ENCODE measurements around the gene MAP1LC3A. TPM values are rescaled to one million over a fixed set of nuclear protein-coding genes. Genes with fewer than 3 reads are reported as not detected.
"Not testable (repeated sequence)": the region's sequence is repeated elsewhere in the genome, so short reads cannot be mapped to it uniquely, and the experiment has no call there.

Gene MAP1LC3A
- total RNA-seq = 11.0 TPM

DNA sequence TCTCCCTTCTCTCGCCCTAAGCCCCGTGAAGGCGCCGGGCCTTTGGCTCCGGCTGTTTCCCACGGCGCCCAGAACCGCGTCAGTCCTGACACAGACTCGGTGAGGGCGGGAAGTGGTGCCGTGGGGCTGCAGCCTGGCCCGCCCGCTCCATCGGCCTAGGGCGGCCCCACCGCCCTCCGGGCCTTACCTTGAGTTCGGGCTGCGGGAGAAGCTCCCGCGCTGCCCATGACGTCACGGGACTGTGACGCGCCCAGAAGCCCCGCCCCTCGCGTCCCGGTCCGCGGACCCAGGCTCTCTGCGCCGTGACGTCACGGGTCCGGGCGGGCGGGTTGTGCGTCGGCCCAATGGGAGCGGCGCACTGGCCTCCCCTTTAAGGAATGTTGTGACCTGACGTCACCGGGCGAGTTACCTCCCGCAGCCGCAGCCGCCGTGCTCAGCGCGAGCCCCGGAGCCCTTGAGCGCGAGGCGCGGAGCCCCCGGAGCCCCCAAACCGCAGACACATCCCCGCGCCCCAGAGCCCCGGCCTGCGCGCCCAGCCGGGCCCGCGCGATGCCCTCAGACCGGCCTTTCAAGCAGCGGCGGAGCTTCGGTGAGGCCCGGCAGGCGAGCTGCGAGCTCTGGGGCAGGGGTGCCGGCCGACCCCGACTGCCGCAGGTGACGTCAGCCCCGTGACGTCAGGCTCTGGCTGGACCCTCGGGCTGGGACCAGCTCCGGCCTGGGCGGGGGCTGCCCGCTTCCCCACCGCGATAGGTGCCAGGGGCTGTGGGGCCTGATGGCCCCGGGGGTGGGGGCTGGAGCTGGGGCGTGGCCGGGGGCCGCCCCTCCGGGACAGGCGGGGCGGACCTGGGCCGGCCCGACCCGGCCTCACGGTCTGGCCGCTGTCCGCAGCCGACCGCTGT, at the start of gene MAP1LC3A:
Gene MAP1LC3A (plus strand): TSS at position 399 of the 899 bp plus-strand sequence. CDS start 151 bp downstream, at position 550.
- no peaks in the 10 kb centered on the region for H3K27me3 ChIP-seq (ENCODE audit: control insufficient read depth in 3 of 3, insufficient read depth in 3 of 3, low read length in 3 of 3)
- peak within 1 kb of the TSS; percentile 88 to 93 (median 89) for H3K9ac ChIP-seq (ENCODE audit: low read depth in 1 of 3, low read length in 3 of 3)
- H3K4me3 ChIP-seq (ENCODE audit: low read length in 3 of 3) = peak within 1 kb of the TSS; percentile 71 to 86 (median 85)
- H3K4me1 ChIP-seq (ENCODE audit: control insufficient read depth in 3 of 3, insufficient read depth in 3 of 3, low read length in 3 of 3) = peaks cover under 1 to 18% (median 12%) of the 10 kb centered on the region in 3 donors
- H3K36me3 ChIP-seq (ENCODE audit: control insufficient read depth in 3 of 3, insufficient read depth in 3 of 3, low read length in 3 of 3) = peaks cover 0 to 2% (median under 1%) of the 10 kb centered on the region in 3 donors
- peak within 1 kb of the TSS; percentile 89 for H3K27ac ChIP-seq (ENCODE audit: low read depth, low read length)
- no peaks in the 10 kb centered on the region for H3K9me3 ChIP-seq (ENCODE audit: control insufficient read depth in 3 of 3, low read length in 3 of 3)

DNA sequence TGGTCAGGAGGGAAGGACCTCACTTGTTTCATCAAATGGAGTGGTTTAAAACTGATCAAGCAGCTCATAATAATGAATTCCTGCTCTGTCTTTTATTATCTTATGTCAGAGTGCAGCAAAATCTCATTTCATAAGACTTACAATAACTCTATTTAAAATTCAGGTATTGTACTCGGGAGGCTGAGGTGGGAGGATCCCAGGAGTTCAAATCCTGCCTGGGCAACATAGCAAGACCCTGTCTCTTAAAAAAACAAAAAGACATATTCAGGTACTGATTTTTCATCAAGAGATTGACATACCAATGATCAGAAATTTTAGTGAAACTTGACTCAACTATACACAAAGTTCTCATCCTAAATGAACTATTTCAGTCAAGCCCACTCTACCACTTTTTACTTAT, 47.9 kb upstream of the MAP1LC3A start:
- no peak overlapping the region for H3K9ac ChIP-seq (ENCODE audit: low read depth in 1 of 3, low read length in 3 of 3)
- H3K4me3 ChIP-seq (ENCODE audit: low read length in 3 of 3) = no peak overlapping the region
- H3K36me3 ChIP-seq (ENCODE audit: control insufficient read depth in 3 of 3, insufficient read depth in 3 of 3, low read length in 3 of 3) = peaks cover 4 to 25% (median 23%) of the 10 kb centered on the region in 3 donors
- H3K27ac ChIP-seq (ENCODE audit: low read depth, low read length) = no peak overlapping the region
- H3K9me3 ChIP-seq (ENCODE audit: control insufficient read depth in 3 of 3, low read length in 3 of 3) = no peaks in the 10 kb centered on the region
- peaks cover 8 to 9% (median 8%) of the 10 kb centered on the region in 3 donors for H3K4me1 ChIP-seq (ENCODE audit: control insufficient read depth in 3 of 3, insufficient read depth in 3 of 3, low read length in 3 of 3)
- no peaks in the 10 kb centered on the region for H3K27me3 ChIP-seq (ENCODE audit: control insufficient read depth in 3 of 3, insufficient read depth in 3 of 3, low read length in 3 of 3)

DNA sequence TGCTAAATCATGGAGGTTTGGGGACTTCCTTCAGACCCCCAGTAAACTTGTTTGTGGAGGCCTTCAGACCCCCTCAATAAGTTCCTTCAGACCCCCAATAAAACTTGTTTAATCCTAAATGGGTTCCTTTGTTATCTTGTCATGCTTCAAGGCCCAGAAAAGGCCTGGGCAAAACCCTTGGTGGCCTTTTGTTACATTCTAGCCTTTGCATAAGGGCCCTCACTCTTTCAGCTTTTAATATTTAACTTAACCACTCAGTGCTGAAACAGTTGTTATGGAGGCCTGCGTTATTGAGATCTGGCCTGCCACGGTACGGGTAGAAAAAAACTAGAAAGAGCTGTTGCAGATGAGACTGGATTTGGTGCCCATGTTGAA, 46.6 kb upstream of the MAP1LC3A start:
- Histone ChIP-seq H3K4me1 (ENCODE audit: control insufficient read depth in 3 of 3, insufficient read depth in 3 of 3, low read length in 3 of 3) (peaks cover 12 to 17% (median 15%) of the 10 kb centered on the region in 3 donors), H3K9ac (ENCODE audit: low read depth in 1 of 3, low read length in 3 of 3) (no peak overlapping the region), H3K4me3 (ENCODE audit: low read length in 3 of 3) (no peak overlapping the region), H3K27me3 (ENCODE audit: control insufficient read depth in 3 of 3, insufficient read depth in 3 of 3, low read length in 3 of 3) (no peaks in the 10 kb centered on the region), H3K36me3 (ENCODE audit: control insufficient read depth in 3 of 3, insufficient read depth in 3 of 3, low read length in 3 of 3) (peaks cover 0 to 20% (median 12%) of the 10 kb centered on the region in 3 donors), H3K9me3 (ENCODE audit: control insufficient read depth in 3 of 3, low read length in 3 of 3) (no peaks in the 10 kb centered on the region), H3K27ac (ENCODE audit: low read depth, low read length) (no peak overlapping the region)

DNA sequence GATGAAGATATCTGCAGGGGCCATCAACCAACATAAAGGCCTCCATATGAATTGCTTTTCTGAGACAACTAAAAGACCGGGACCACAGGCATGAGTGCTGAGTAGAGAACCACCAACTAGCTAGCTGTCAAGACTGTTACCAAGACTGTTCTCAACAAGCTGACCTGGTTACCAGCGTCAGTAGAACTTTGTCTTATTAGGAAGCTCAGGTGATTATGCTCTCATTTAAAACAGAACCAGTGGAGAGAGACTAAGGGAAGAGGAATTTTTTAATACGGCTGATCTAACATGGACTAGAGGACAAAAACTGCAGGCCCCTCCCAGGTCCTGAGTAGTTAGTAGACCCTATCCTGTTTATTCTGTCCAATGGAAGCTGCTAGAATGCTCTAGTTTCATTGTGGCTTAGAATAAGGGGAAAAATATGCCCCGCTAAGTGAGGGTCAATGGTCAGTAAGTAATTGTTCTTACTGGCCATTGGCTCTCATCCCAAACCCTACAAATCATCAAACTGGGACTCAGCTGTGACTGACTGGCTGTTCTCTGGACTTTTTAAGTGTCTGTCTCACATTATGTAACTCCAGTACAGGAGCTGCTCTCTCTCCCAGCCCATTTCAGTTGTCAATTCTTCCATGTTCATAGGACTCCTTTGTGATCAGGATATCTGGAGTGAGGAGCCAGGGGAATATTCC, 46.1 kb upstream of the MAP1LC3A start:
- no peak overlapping the region for H3K9ac ChIP-seq (ENCODE audit: low read depth in 1 of 3, low read length in 3 of 3)
- peaks cover 12 to 20% (median 19%) of the 10 kb centered on the region in 3 donors for H3K4me1 ChIP-seq (ENCODE audit: control insufficient read depth in 3 of 3, insufficient read depth in 3 of 3, low read length in 3 of 3)
- H3K36me3 ChIP-seq (ENCODE audit: control insufficient read depth in 3 of 3, insufficient read depth in 3 of 3, low read length in 3 of 3) = peaks cover 0 to 20% (median 11%) of the 10 kb centered on the region in 3 donors
- H3K9me3 ChIP-seq (ENCODE audit: control insufficient read depth in 3 of 3, low read length in 3 of 3) = no peaks in the 10 kb centered on the region
- H3K27me3 ChIP-seq (ENCODE audit: control insufficient read depth in 3 of 3, insufficient read depth in 3 of 3, low read length in 3 of 3) = no peaks in the 10 kb centered on the region
- no peak overlapping the region for H3K4me3 ChIP-seq (ENCODE audit: low read length in 3 of 3)
- no peak overlapping the region for H3K27ac ChIP-seq (ENCODE audit: low read depth, low read length)

DNA sequence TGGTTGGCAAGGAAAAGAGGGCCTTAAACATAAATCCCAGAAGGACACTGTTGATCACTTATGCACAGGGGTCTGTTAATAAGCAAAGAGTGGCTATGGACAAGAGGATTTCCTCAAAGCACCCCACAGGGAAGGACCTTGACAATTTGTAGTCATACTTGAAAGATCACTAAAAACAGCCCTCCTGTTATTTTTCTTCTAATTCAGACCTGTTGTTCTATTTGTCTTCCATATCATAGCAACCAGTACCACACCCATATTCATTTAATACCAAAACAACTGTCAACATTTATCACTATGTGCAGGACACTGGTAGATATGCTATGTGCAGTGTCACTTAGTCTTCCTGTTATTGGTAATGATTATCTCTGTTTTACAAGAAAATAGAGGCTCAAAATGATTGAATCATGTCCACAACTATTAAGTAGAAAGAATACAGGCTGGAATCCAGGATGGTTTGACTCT, 45.5 kb upstream of the MAP1LC3A start:
- peaks cover 0 to 15% (median 7%) of the 10 kb centered on the region in 3 donors for H3K36me3 ChIP-seq (ENCODE audit: control insufficient read depth in 3 of 3, insufficient read depth in 3 of 3, low read length in 3 of 3)
- H3K27me3 ChIP-seq (ENCODE audit: control insufficient read depth in 3 of 3, insufficient read depth in 3 of 3, low read length in 3 of 3) = no peaks in the 10 kb centered on the region
- H3K4me3 ChIP-seq (ENCODE audit: low read length in 3 of 3) = no peak overlapping the region
- peaks cover 12 to 22% (median 20%) of the 10 kb centered on the region in 3 donors for H3K4me1 ChIP-seq (ENCODE audit: control insufficient read depth in 3 of 3, insufficient read depth in 3 of 3, low read length in 3 of 3)
- no peaks in the 10 kb centered on the region for H3K9me3 ChIP-seq (ENCODE audit: control insufficient read depth in 3 of 3, low read length in 3 of 3)
- H3K9ac ChIP-seq (ENCODE audit: low read depth in 1 of 3, low read length in 3 of 3) = no peak overlapping the region
- H3K27ac ChIP-seq (ENCODE audit: low read depth, low read length) = no peak overlapping the region

DNA sequence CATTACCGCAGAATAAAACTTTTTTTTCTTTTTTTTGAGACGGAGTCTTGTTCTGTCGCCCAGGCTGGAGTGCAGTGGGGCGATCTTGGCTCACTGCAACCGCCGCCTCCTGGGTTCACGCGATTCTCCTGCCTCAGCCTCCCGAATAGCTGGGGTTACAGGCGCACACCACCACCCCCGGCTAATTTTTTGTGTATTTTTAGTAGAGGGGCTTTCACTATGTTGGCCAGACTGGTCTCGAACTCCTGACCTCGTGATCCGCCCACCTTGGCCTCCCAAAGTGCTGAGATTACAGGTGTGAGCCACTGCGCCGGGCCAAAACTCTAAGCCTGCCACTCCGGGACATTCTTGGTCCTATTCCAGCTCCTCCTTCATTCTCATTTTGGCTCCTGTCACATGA, 44.5 kb upstream of the MAP1LC3A start:
- H3K27me3 ChIP-seq (ENCODE audit: control insufficient read depth in 3 of 3, insufficient read depth in 3 of 3, low read length in 3 of 3); H3K27ac ChIP-seq (ENCODE audit: low read depth, low read length); H3K4me3 ChIP-seq (ENCODE audit: low read length in 3 of 3); H3K36me3 ChIP-seq (ENCODE audit: control insufficient read depth in 3 of 3, insufficient read depth in 3 of 3, low read length in 3 of 3); H3K9me3 ChIP-seq (ENCODE audit: control insufficient read depth in 3 of 3, low read length in 3 of 3); H3K9ac ChIP-seq (ENCODE audit: low read depth in 1 of 3, low read length in 3 of 3): not testable (repeated sequence)
- peaks cover 12 to 22% (median 20%) of the 10 kb centered on the region in 3 donors for H3K4me1 ChIP-seq (ENCODE audit: control insufficient read depth in 3 of 3, insufficient read depth in 3 of 3, low read length in 3 of 3)

DNA sequence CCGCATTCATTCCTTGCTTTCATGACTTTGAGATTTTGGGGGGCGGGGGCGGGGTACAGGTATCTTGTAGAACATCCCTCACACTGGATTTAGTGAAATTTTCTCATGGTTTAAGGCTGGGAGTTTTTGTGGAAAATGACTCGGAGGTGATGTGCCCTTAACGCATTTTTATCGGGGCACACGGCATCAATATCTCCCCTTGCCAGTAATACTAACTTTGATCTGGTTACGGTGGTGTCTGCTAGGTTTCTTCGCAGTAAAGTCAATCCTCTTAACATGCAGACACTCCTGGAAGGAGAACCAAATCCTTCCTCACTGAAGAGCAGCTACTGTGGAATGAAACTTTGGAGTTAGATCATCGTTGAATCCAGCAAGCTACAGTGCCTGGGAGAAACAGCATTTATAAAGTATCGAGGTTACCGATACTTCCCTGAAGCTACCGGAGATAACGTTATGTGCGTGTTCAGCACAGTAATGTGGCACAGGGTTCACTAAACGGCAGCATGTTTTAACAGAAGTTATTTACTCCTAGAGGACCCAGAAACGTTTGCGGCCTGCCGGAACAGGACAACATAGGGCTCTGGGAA, 43.5 kb upstream of the MAP1LC3A start:
- H3K9me3 ChIP-seq (ENCODE audit: control insufficient read depth in 3 of 3, low read length in 3 of 3) = no peaks in the 10 kb centered on the region
- H3K4me1 ChIP-seq (ENCODE audit: control insufficient read depth in 3 of 3, insufficient read depth in 3 of 3, low read length in 3 of 3) = peaks cover 12 to 22% (median 20%) of the 10 kb centered on the region in 3 donors
- peak overlapping the region; percentile 91 for H3K27ac ChIP-seq (ENCODE audit: low read depth, low read length)
- H3K36me3 ChIP-seq (ENCODE audit: control insufficient read depth in 3 of 3, insufficient read depth in 3 of 3, low read length in 3 of 3) = peaks cover 0 to 5% (median 0%) of the 10 kb centered on the region in 3 donors
- H3K27me3 ChIP-seq (ENCODE audit: control insufficient read depth in 3 of 3, insufficient read depth in 3 of 3, low read length in 3 of 3) = no peaks in the 10 kb centered on the region
- peak overlapping the region; percentile 66 to 93 (median 93) for H3K9ac ChIP-seq (ENCODE audit: low read depth in 1 of 3, low read length in 3 of 3)
- peak overlapping the region; percentile 92 to 95 (median 94) for H3K4me3 ChIP-seq (ENCODE audit: low read length in 3 of 3)

DNA sequence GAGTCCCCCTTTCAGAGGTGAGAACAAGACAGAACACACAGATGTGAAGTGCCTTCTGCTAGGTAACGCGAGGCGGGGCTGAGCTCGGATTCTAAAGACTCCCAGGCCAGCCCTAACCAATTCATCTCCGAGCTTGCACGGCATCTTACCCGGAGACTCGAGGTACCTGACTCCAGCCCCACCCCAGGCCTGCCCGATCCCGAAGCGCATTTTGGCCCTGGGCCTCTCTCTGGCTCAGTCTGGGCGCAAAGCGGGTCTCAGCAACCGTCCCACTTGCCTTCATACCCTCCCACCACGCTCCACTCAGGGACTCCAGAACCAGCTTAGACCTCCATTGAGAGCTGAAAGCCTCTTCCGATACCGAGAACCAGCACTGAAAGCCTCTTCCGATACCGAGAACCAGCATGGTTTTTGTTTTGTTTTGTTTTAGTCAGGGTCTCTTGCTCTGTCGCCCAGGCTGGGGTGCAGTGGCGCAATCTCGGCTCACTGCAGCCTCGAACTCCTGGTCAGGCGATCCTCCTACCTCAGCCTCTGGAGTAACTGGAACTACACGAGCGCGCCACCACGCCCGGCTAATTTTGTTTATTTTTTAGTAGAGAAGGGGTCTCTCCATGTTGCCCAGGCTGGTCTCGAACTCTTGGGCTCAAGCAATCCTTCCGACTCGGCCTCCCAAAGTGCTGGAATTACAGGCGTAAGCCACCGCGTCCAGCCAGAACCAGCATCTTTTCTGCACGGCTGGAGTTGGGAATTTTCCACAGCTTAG, 42.9 kb upstream of the MAP1LC3A start:
- H3K36me3 ChIP-seq (ENCODE audit: control insufficient read depth in 3 of 3, insufficient read depth in 3 of 3, low read length in 3 of 3) = peaks cover 0 to 5% (median 0%) of the 10 kb centered on the region in 3 donors
- H3K4me1 ChIP-seq (ENCODE audit: control insufficient read depth in 3 of 3, insufficient read depth in 3 of 3, low read length in 3 of 3) = peaks cover 12 to 26% (median 24%) of the 10 kb centered on the region in 3 donors
- peak overlapping the region; percentile 92 to 95 (median 94) for H3K4me3 ChIP-seq (ENCODE audit: low read length in 3 of 3)
- peak overlapping the region; percentile 91 for H3K27ac ChIP-seq (ENCODE audit: low read depth, low read length)
- no peaks in the 10 kb centered on the region for H3K9me3 ChIP-seq (ENCODE audit: control insufficient read depth in 3 of 3, low read length in 3 of 3)
- peak overlapping the region; percentile 66 to 93 (median 93) for H3K9ac ChIP-seq (ENCODE audit: low read depth in 1 of 3, low read length in 3 of 3)
- H3K27me3 ChIP-seq (ENCODE audit: control insufficient read depth in 3 of 3, insufficient read depth in 3 of 3, low read length in 3 of 3) = no peaks in the 10 kb centered on the region
